Dedifferentiated amniotic fluid mesenchymal stem cell (primary cell): ENCODE data around the gene MAP6.

Experiments
- DNase-seq: peaks from one replicate; pipeline ENCODE4 v3.0.0-alpha.2; 2016; ENCODE audit errors: extremely low spot score

MAP6 gene

GRCh38 chr11:75553182-75553581 is 115.7 kb downstream of the MAP6 start:
- DNase-seq: no peak

- DNase-seq: no peak
Measured at GRCh38 chr11:75549370-75549958, 119.4 kb downstream of the MAP6 start.

- no peak for DNase-seq
Measured at GRCh38 chr11:75548595-75549272, 120.1 kb downstream of the MAP6 start.

GRCh38 chr11:75547617-75548058 is 121.2 kb downstream of the MAP6 start:
- DNase-seq: peak; percentile 46

- no peak for DNase-seq
Measured at GRCh38 chr11:75547177-75547576, 121.7 kb downstream of the MAP6 start.

- no peak for DNase-seq
Measured at GRCh38 chr11:75543806-75544205, 125.0 kb downstream of the MAP6 start.

GRCh38 chr11:75542088-75542438 is 126.8 kb downstream of the MAP6 start:
- DNase-seq: no peak

- no peak for DNase-seq
Measured at GRCh38 chr11:75541193-75542087, 127.4 kb downstream of the MAP6 start.

GRCh38 chr11:75539459-75540334 is 129.1 kb downstream of the MAP6 start:
- DNase-seq: no peak

GRCh38 chr11:75538150-75538942 is 130.5 kb downstream of the MAP6 start:
- DNase-seq: no peak

GRCh38 chr11:75537740-75538139 is 131.1 kb downstream of the MAP6 start:
- DNase-seq: no peak
